Left cardiac atrium (tissue), 4 donors: Measurements from ENCODE around the gene CRMP1. TPM values are rescaled to one million over a fixed set of nuclear protein-coding genes. Genes with fewer than 3 reads are reported as not detected.
A peak's percentile ranks its signal among the peaks of the same experiment; 100 is the strongest.

ENCODE experiments used
- ATAC-seq, 2 donors: fragments of 200-7000 bp; cut with Tn5 transposase; one replicate each; pipeline ENCODE4 v1.9.1; 2020; ENCODE audit warnings: mild to moderate bottlenecking in 2 of 2, moderate library complexity in 2 of 2
- DNase-seq: peaks from one replicate; pipeline ENCODE4 v3.0.0-alpha.2; 2020
- intact Hi-C, 2 donors: fragments of 100-400 bp; cut with DNase I; formaldehyde crosslinking; loops; one replicate each; pipeline versions ENCODE4 v1.14.1 to v1.15.1; 2022 to 2023
- total RNA-seq, 2 donors: library from RNA; stranded (reverse); fragmentation: NEBNext Ultra II Directional; extraction: Animal tissue kit (Norgen Biotek cat#: 25700); gene quantifications; one replicate each; pipeline ENCODE4 v1.2.1, GENCODE V29; 2021
- donor health status: DM: no; HTN: yes; CAD: no.
- donor health status: DM: no; HTN: yes; CAD: no; lungs with severe emphysema.
- donor health status: DM: yes; HTN: yes; CAD: no.
- donor health status: Dilated cardiomyopathy.

The CRMP1 gene
- total RNA-seq, 2 donors from 2014 or later: 0.44 to 1.9 TPM

GRCh38 chr4:5891563-5892322, 1.1 kb downstream of the CRMP1 start:
- ATAC-seq: no peak
- intact Hi-C loops: no loop called here
- DNase-seq: no peak

- ATAC-seq: peak in 1 of 2 donors; percentile 24
- DNase-seq: no peak
Measured at GRCh38 chr4:5890063-5890727, 2.7 kb downstream of the CRMP1 start.

GRCh38 chr4:5889002-5889696, 3.7 kb downstream of the CRMP1 start:
- DNase-seq (no peak), ATAC-seq (no peak)
- intact Hi-C loops: no loop called here

More at GRCh38 chr4:5890063-5890727, 2.7 kb downstream of the CRMP1 start:
- intact Hi-C loops: no loop called here

GRCh38 chr4:5888222-5889001, 4.5 kb downstream of the CRMP1 start:
- intact Hi-C loops: no loop called here
- DNase-seq: no peak
- ATAC-seq: peak in 1 of 2 donors; percentile 59

- ATAC-seq: peak in 1 of 2 donors; percentile 33
- DNase-seq: no peak
- intact Hi-C loops: no loop called here
Measured at GRCh38 chr4:5887361-5888221, 5.3 kb downstream of the CRMP1 start.

GRCh38 chr4:5887011-5887360, 5.9 kb downstream of the CRMP1 start:
- ATAC-seq: no peak
- intact Hi-C loops: no loop called here

GRCh38 chr4:5885733-5886132, 7.2 kb downstream of the CRMP1 start:
- DNase-seq (no peak), ATAC-seq (no peak)
- intact Hi-C loops: no loop called here

More at GRCh38 chr4:5887011-5887360, 5.9 kb downstream of the CRMP1 start:
- DNase-seq: no peak

GRCh38 chr4:5884796-5885195, 8.1 kb downstream of the CRMP1 start:
- intact Hi-C loops: no loop called here
- ATAC-seq: no peak
- no peak for DNase-seq

- no peak for ATAC-seq
- DNase-seq: no peak
- intact Hi-C loops: no loop called here
Measured at GRCh38 chr4:5883916-5884315, 9.0 kb downstream of the CRMP1 start.

- ATAC-seq: no peak
- DNase-seq: no peak
- intact Hi-C loops: no loop called here
Measured at GRCh38 chr4:5882947-5883346, 9.9 kb downstream of the CRMP1 start.

GRCh38 chr4:5881340-5881739, 11.5 kb downstream of the CRMP1 start:
- no peak for ATAC-seq
- intact Hi-C loops: no loop called here
- no peak for DNase-seq

GRCh38 chr4:5878359-5878758, 14.5 kb downstream of the CRMP1 start:
- no peak for ATAC-seq
- intact Hi-C loops: no loop called here
- DNase-seq: no peak

- ATAC-seq (no peak), DNase-seq (no peak)
- intact Hi-C loops: no loop called here
Measured at GRCh38 chr4:5877392-5877791, 15.5 kb downstream of the CRMP1 start.

GRCh38 chr4:5874811-5875449, 18.0 kb downstream of the CRMP1 start:
- ATAC-seq (peak in 1 of 2 donors; percentile 48), DNase-seq (no peak)
- intact Hi-C loops: no loop called here

GRCh38 chr4:5870701-5871100, 22.2 kb downstream of the CRMP1 start:
- no peak for DNase-seq
- no peak for ATAC-seq
- intact Hi-C loops: no loop called here

- DNase-seq (no peak), ATAC-seq (no peak)
- intact Hi-C loops: no loop called here
Measured at GRCh38 chr4:5869966-5870619, 22.8 kb downstream of the CRMP1 start.

- no peak for ATAC-seq
- intact Hi-C loops: no loop called here
- DNase-seq: no peak
Measured at GRCh38 chr4:5867866-5868265, 25.0 kb downstream of the CRMP1 start.
